Neural progenitor cell (in vitro differentiated cells): Measurements from ENCODE around the gene CACNA2D4.

ENCODE experiments used
- CTCF ChIP-seq: fragments of 200-600 bp; sonication (generic); IDR thresholded peaks from 2 replicates; pipeline ENCODE4 v1.5.1; 2017; ENCODE audit warnings: antibody characterized with exemption, mild to moderate bottlenecking
- EZH2 ChIP-seq: fragments of 200-600 bp; sonication (generic); IDR thresholded peaks from 2 replicates; pipeline ENCODE4 v1.6.1; 2017; ENCODE audit warnings: antibody characterized with exemption, mild to moderate bottlenecking, moderate library complexity
- EZH2phosphoT487 ChIP-seq: fragments of 200-600 bp; sonication (generic); IDR thresholded peaks from 2 replicates; pipeline ENCODE4 v1.6.1; 2017; ENCODE audit warnings: antibody characterized with exemption

- TF ChIP-seq EZH2, result no peak
- TF ChIP-seq CTCF, result no peak
- no peak for TF ChIP-seq EZH2phosphoT487
Observed at GRCh38 chr12:1779783-1780182, 138.7 kb downstream of the CACNA2D4 start.
